Endothelial cell (in vitro differentiated cells): Measurements from ENCODE around the gene NRXN3. TPM values are rescaled to one million over a fixed set of nuclear protein-coding genes. Genes with fewer than 3 reads are reported as not detected.

ENCODE experiments used
- DNase-seq: peaks from one replicate; pipeline ENCODE4 v3.0.0; 2021; ENCODE audit warnings: low spot score
- H3K27ac Mint-ChIP-seq: one replicate; pipeline ENCODE4 v1.8.0; 2021; ENCODE audit warnings: mixed read lengths, inconsistent platforms; ENCODE audit not compliant: unreplicated experiment
- H3K27me3 Mint-ChIP-seq: one replicate; pipeline ENCODE4 v1.8.0; 2021; ENCODE audit warnings: mild to moderate bottlenecking, moderate library complexity, mixed read lengths, inconsistent platforms; ENCODE audit not compliant: unreplicated experiment
- H3K36me3 Mint-ChIP-seq: one replicate; pipeline ENCODE4 v1.8.0; 2021; ENCODE audit warnings: mild to moderate bottlenecking, low read depth, mixed read lengths, inconsistent platforms; ENCODE audit not compliant: unreplicated experiment
- H3K4me1 Mint-ChIP-seq: one replicate; pipeline ENCODE4 v1.8.0; 2021; ENCODE audit warnings: mild to moderate bottlenecking, mixed read lengths, inconsistent platforms; ENCODE audit not compliant: unreplicated experiment
- H3K4me3 Mint-ChIP-seq: one replicate; pipeline ENCODE4 v1.8.0; 2021; ENCODE audit warnings: mild to moderate bottlenecking, mixed read lengths, inconsistent platforms; ENCODE audit not compliant: unreplicated experiment
- H3K9me3 Mint-ChIP-seq: one replicate; pipeline ENCODE4 v1.8.0; 2021; ENCODE audit warnings: mixed read lengths, inconsistent platforms; ENCODE audit not compliant: unreplicated experiment
- CTCF ChIP-seq: fragments of 200-600 bp; sonication (generic); IDR thresholded peaks from one replicate; pipeline ENCODE4 v1.5.0; 2021; ENCODE audit warnings: antibody characterized with exemption; ENCODE audit not compliant: unreplicated experiment
- total RNA-seq: library from RNA; stranded (reverse); fragmentation: NEBNext Ultra II Directional; extraction: Animal tissue kit (Norgen Biotek cat#: 25700); gene quantifications from one replicate; pipeline ENCODE4 v1.2.1, GENCODE V29; 2021; ENCODE audit not compliant: unreplicated experiment

NRXN3 gene
- total RNA-seq, 1 donor from 2014 or later = 2.3 TPM

DNA sequence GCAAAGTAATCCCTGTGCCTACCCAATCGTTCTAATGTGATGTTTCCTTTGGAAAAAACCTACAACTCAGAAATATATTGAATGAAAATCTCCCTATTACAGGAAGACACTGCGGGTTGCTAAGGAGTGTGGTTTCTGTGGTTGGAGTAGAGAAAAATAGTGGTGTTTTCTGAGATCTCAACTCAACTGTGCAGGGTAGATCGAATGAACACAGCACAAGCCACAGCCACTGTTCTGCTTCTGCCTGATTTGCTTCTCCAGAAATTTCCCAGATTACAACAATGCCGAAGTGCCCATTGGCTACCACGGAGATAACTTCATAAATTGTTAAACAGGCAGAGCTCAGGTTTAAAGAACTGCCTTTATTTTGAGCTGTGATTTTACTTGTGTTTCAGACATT, 1560.8 kb downstream of the NRXN3 start:
- no peak for TF ChIP-seq CTCF
- no peaks in the 10 kb centered on the region for H3K4me1 Mint-ChIP-seq

DNA sequence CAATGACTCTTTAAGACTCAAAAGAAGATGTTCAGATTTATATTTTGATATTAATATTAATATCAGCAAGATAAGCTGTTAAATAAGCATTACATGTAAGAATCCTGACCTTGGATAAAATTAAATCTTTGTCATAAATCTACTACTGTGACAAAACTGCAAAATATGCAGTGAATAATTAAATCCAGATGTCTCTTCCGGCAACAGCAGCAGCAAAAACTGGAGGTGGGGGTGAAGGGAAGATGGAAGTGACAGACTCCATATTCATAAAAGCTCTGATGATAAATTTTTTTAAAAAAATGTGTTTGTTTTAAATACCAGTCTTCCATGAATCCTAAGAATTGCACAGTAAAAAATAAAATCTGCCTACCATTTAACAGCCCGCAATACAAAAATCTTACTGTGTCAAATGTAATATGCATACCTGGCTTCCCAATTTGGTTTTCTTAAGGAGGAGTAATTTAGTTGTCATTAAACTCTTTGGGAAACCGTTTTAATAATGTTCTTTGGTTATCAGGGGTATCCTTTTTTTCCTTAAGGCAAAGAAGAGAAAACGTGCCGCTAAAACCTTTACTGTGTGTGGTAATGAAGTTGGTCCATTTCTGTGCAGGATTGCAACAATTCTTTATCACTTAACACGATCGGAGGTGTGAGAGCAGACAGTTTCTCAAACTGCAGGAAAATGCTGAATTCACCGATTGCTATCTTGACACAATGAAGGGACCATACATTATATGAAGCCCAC, 1562.9 kb downstream of the NRXN3 start:
- H3K27ac Mint-ChIP-seq = no peak overlapping the region
- DNase-seq = no peak
- no peak for TF ChIP-seq CTCF
- H3K4me3 Mint-ChIP-seq = no peak overlapping the region
- H3K9me3 Mint-ChIP-seq = peaks cover 5% of the 10 kb centered on the region
- H3K36me3 Mint-ChIP-seq = no peaks in the 10 kb centered on the region
- H3K27me3 Mint-ChIP-seq = no peaks in the 10 kb centered on the region
- no peaks in the 10 kb centered on the region for H3K4me1 Mint-ChIP-seq

More for the DNA sequence above, 1560.8 kb downstream of the NRXN3 start:
- no peak for DNase-seq
- Mint-ChIP-seq H3K36me3 (no peaks in the 10 kb centered on the region), H3K27ac (no peak overlapping the region), H3K4me3 (no peak overlapping the region), H3K9me3 (no peaks in the 10 kb centered on the region), H3K27me3 (no peaks in the 10 kb centered on the region)

GRCh38 chr14:79734151-79734550, 1564.0 kb downstream of the NRXN3 start:
- Mint-ChIP-seq H3K4me3 (no peak overlapping the region), H3K27me3 (no peaks in the 10 kb centered on the region), H3K36me3 (no peaks in the 10 kb centered on the region), H3K27ac (no peak overlapping the region), H3K9me3 (peaks cover 5% of the 10 kb centered on the region), H3K4me1 (no peaks in the 10 kb centered on the region)
- no peak for DNase-seq
- no peak for TF ChIP-seq CTCF

DNA sequence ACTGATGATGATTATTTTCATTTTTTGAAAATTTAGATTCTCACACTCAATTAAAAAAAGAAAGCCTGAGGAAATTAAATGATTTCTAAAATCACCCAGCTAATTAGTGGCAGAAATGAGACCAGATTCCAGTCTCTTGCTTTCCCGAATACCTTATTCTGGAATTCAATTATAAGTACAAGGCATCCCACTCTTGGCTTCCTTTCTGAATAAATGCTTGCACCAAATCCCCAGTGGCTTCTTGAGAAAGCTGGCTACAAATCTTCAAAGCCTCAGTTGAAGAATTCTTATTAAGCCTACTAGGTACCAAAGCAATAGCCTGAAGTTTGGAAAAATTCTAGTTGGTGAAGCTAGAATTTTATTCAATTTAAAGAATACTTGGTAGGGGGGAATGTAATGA, 1564.5 kb downstream of the NRXN3 start:
- H3K4me3 Mint-ChIP-seq = no peak overlapping the region
- no peak for TF ChIP-seq CTCF
- H3K27ac Mint-ChIP-seq = no peak overlapping the region
- H3K36me3 Mint-ChIP-seq = no peaks in the 10 kb centered on the region
- no peak for DNase-seq
- H3K27me3 Mint-ChIP-seq = no peaks in the 10 kb centered on the region
- H3K4me1 Mint-ChIP-seq = peaks cover under 1% of the 10 kb centered on the region
- peaks cover 5% of the 10 kb centered on the region for H3K9me3 Mint-ChIP-seq

GRCh38 chr14:79735121-79735520, 1564.9 kb downstream of the NRXN3 start:
- DNase-seq = no peak
- peaks cover 3% of the 10 kb centered on the region for H3K36me3 Mint-ChIP-seq
- peaks cover 5% of the 10 kb centered on the region for H3K9me3 Mint-ChIP-seq
- peaks cover 5% of the 10 kb centered on the region for H3K4me1 Mint-ChIP-seq
- no peak for TF ChIP-seq CTCF
- no peak overlapping the region for H3K27ac Mint-ChIP-seq
- H3K4me3 Mint-ChIP-seq = no peak overlapping the region
- peaks cover 2% of the 10 kb centered on the region for H3K27me3 Mint-ChIP-seq
